GM21381 (cell line): ENCODE results near the gene RAB3B.
A peak's percentile ranks its signal among the peaks of the same experiment; 100 is the strongest.
"Not testable (repeated sequence)": the region's sequence is repeated elsewhere in the genome, so short reads cannot be mapped to it uniquely, and the experiment has no call there.

Experiments used
- ATAC-seq: cut with Tn5 transposase; IDR thresholded peaks from one replicate; pipeline ENCODE4 v1.9.1; 2021; ENCODE audit warnings: mild to moderate bottlenecking, moderate library complexity; ENCODE audit not compliant: unreplicated experiment

RAB3B gene, protein sequence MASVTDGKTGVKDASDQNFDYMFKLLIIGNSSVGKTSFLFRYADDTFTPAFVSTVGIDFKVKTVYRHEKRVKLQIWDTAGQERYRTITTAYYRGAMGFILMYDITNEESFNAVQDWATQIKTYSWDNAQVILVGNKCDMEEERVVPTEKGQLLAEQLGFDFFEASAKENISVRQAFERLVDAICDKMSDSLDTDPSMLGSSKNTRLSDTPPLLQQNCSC

GRCh38 chr1:51990478-51990965 lies at the start of gene RAB3B:
TSS of gene RAB3B (minus strand) at chr1:51990700. CDS start at chr1:51977117, 13,583 bp downstream.
- ATAC-seq = peak; percentile 57

- no peak for ATAC-seq
Observed at GRCh38 chr1:52037909-52038308, 47.4 kb upstream of the RAB3B start.

DNA sequence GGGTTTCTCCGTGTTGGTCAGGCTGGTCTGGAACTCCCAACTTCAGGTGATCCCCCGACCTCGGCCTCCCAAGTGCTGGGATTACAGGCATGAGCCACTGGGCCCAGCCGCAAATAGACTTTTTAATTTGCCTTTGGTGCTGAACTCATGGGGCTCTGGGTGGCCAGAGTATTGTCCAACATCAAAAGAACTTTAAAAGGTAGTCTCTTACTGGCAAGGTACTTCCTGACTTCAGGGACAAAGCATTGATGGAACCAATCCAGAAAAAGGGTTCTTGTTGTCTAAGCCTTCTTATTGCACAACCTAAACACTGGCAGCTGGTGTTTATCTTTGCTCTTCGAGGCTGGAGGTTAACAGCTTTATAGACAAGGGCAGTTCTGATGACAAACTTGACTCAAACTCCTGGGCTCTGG lies 46.9 kb upstream of the RAB3B start:
- ATAC-seq = no peak

DNA sequence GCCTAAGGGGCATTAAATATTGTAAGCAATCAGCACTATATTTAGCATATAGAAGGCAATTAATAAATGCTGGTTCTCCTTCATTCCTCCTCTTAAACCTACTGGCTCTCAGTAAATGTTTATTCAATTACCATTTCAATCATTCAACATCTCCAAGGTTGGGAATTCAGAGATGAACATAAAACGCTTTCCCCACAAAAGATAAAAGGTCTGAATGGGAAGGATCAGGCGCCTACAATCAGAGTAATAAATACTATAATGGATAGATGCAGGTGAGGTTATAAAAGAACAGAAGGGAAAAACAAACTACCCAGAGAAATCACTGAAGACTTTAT lies 43.5 kb upstream of the RAB3B start:
- ATAC-seq = no peak

DNA sequence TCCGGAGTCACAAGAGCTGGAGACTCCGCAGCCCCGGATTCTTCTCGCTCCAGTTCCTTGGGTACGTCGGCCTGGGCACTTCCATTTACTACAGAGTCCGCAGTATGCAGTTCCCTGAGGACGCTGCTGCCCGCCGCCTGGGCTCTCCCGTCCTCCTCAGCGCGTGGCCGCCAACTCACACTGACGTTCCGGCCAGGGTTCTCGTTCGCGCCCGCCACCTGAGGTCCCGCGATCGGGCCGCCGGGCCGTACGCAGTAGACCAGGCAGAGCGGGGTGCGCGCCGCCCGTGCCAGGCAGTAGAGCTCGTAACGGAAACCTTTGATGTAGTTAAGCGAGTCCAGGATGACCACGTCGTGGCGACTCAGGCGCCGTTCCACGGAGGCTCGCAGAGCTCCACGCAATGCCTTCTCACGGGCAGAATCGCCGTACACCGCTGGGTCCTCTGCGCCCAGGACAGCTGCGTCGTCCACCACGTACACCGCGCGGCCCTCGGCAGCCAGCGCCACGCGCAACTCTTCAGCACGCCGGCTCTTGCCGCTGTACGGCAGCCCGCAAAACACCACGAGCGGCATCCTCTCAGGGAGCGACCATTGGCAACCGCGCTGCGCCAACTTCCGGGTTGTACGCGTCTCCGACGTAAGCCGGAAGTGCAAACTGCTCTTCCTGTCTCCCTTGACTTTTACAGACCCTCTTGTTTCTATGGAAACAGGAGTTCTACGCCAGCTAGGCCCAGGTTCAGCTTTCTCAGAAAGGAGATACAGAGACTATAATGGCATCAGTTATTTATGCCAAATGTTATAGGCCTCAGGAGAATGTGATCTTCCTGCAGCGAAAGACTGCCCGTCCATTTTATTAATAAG lies 42.9 kb upstream of the RAB3B start, which contains the start of gene KTI12:
TSS of gene KTI12 (minus strand) at position 621 of the 860 bp plus-strand sequence. CDS start at position 572, 49 bp downstream.
- ATAC-seq = peak; percentile 83

DNA sequence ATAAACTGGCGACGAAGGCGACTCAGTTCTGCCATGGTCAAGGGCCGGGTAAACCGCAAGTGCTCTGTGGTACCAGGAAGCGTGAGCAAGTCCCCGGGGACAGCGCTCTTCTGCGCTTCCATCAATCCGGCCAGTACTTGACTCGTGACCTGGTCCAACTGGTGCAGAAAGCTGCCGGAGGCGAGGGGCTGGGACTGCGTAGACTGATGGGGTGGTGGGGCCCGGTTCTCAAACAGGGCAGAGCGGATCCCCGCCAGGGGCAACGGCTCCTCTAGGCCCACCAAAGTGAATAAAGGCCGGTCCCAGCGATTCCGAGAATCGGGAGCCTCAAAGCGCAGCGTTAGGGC lies 42.3 kb upstream of the RAB3B start:
- peak; percentile 46 for ATAC-seq

DNA sequence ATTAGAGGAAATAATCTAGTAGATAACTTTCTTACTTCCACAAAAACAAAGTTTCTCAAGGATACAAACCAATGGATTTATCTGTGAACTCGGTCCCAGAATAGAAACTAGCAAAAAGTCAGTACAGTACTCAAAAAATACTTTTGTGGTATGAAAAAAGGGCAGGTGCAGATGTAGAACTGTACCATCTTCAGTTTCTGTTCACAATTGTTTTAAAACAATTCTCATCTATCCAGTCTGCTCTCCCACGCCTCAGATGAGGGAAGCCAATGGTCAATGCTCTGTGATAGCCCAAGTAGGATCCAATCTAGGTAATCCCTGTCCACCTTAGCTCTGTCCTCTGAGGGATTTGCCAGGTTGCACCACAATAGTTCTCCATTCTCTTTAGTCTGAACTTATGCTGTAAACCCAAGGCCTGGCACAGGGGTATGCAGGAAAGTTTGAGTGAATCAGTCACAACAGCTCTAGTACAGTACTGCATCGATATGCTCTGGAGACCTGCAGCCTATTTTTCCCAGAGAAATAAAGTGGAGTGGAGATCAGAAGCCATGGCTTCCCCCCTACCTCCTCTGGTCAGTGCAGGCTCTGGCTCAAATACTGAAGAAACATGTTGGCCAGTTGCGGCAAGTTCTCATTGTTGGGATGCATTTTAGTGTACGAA lies 41.8 kb upstream of the RAB3B start:
- peak; percentile 28 for ATAC-seq

DNA sequence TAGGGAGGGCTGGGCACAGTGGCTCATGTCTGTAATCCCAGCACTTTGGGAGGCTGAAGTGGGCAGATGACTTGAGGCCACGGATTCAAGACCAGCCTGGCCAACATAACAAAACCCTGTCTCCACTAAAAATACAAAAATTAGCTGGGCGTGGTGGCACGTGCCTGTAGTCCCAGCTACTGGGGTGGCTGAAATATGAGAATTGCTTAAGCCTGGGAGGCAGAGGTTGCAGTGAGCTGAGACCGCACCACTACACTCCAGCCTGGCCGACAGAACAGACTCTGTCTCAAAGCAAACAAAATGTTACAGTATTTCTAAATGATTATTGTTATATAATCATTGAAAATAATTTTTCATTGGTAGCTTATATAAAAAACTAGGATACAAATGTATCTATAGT lies 38.3 kb upstream of the RAB3B start:
- not testable (repeated sequence) for ATAC-seq

GRCh38 chr1:52028328-52028727 lies 37.8 kb upstream of the RAB3B start:
- ATAC-seq = no peak

DNA sequence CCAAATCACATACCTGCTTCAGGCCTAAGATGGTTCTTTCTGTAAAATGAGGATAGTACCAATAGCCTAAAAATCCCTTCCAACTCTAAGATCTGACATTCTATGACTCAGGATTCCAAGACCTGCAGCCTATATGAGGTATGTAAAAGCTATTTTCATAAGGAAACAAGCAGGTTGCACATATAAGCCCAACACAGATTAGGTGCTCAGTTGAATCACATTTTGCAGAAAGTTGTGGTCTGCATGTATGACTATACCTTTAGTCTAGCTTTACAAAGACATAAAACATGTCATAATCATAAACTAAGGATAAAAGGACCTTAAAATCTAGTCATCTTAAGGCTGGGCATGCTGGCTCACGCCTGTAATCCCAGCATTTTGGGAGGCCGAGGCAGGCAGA lies 35.8 kb upstream of the RAB3B start:
- no peak for ATAC-seq

DNA sequence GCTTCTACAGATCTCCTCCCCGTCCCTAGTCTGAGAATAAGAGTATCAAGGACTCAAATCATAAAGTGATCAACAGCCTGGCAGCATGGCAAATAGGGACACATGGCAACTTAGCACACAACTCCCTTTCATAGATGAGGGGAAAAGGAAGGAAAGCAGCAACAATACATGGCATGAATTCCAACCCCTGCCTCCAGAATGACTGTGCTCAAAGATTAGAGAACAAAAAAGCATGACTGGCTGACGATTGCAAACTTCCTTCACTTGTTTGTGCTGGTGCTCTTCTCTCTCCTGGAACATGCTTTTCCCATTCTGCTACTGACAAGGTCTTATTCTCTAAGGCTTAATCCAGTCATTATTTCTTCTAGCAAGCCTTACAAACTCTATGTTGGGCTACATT lies 31.6 kb upstream of the RAB3B start:
- ATAC-seq = no peak

DNA sequence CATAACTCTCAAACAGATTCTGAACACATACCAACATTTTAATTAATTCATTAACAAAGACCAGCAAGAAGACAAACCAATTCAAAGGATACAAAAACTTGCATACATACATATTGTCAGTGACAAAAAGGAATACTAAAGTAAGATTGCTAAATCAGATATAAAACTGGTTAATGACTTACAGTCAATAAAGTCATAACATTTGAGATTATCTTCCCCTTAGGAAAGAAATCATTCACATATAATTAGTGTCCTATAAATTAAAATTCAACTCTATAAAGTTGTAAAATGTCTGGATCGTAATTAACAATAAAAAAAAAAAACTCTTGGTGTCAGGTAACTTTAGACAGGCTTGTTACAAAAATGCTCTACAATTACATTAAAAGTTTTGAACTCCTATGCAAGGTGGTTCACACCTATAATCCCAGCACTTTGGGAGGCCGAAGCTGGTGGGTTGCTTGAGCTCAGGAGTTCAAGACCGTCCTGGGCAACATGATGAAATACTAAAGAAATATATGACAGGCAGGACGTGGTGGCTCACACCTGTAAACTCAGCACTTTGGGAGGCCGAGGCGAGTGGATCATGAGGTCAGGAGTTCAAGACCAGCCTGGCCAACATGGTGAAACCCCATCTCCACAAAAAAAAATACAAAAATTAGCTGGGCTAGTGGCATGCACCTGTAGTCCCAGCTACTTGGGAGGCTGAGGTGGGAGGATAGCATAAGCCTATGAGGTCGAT lies 17.7 kb upstream of the RAB3B start:
- ATAC-seq = no peak

DNA sequence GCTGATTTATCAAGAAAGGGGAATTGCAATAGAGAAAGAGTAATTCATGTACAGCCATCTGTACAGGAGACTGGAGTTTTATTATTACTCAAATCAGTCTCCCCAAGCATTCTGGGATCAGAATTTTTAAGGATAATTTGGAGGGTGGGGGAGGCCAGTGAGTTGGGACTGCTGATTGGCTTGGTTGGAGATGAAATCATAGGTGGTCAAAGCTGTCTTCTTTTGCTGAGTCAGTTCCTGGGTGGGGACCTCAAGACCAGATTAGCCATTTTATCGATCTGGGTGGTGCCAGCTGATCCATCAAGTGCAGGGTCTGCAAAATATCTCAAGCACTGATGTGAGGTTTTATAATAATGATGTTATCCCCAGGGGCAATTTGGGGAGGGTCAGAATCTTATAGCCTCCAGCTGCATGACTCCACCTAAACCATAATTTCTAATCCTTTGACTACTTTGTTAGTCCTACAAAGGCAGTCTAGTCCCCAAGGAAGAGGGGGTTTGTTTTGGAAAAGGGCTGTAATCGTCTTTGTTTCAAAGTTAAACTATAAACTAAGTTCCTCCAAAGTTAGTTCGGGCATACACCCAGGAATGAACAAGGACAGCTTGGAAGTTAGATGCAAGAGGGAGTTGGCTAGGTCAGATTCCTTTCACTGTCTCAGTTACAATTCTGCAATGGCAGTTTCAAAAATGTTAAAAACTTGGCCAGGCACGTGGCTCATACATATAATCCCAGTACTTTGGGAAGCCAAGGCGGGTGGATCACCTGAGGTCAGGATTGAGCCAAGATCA lies 16.9 kb upstream of the RAB3B start:
- no peak for ATAC-seq

DNA sequence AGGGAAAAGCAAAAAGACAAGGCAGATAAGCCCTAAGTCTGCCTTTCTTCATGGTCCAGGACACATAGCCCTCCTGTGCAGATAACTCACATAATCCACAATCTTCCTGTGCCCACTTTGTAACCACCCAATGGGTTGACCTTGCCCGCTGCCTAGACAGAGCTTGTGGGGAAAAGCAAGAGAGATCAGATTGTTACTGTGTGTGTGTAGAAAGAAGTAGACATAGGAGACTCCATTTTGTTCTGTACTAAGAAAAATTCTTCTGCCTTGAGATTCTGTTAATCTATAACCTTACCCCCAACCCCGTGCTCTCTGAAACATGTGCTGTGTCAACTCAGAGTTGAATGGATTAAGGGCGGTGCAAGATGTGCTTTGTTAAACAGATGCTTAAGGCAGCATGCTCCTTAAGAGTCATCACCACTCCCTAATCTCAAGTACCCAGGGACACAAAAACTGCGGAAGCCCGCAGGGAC lies 15.6 kb upstream of the RAB3B start:
- not testable (repeated sequence) for ATAC-seq

GRCh38 chr1:52005548-52005947 lies 15.0 kb upstream of the RAB3B start:
- ATAC-seq = not testable (repeated sequence)

DNA sequence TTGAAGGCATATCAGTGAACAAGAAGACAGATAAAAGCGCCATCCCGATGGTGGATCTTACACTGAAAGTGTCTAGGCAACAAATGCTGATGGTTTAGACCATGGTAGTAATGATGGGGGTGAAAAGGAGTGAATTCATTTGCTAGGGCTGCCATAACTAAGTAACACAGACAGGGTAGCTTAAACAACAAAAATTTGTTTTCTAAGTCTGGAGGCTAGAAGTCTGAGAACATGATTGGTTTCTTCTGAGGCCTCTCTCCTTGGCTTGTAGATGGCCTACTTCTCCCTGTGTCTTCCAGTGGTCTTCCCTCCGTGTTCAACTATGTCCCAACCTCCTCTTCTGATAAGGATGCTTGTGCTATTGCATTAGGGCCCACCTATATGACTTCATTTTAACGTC lies 13.4 kb upstream of the RAB3B start:
- ATAC-seq = no peak

DNA sequence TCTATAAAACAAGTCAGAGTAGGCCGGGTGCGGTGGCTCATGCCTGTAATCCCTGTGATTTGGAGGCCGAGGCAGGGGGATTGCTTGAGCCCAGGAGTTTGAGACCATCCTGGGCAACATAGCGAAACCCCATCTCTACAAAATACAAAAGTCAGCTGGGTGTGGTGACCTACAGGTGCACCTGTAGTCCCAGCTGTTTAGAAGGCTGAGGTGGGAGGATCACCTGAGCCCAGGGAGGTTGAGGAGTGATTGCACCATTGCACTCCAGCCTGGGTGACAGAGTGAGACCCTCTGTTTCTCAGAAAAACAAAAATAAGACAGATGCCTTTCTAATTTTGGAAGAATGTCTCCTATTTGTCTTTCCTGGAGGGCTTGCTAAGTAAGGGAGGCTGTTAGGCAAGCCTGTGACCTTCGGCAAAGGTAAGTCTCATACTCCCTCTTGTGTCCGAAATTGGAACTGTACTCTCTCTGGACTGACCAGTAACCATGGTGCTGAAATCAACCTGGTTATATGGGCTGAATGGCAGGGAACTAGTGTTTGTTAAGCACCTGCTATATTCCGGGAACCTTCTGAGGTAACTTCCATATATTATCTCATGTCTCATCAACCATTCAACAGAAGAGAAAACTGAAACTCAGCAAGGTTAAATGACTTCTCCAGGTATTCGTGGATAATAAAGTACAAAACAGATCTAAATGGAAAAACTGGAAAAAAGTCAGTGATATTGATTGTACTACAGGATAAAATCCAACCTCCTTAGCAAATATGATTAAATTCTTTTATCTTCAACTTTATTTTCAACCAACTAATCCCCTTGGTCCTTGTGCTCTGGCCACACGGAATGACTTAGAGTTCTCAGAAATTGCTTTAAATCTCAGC lies 11.8 kb upstream of the RAB3B start:
- ATAC-seq = no peak

- ATAC-seq = no peak
Observed at GRCh38 chr1:51998701-51999100, 8.2 kb upstream of the RAB3B start.

- no peak for ATAC-seq
Observed at GRCh38 chr1:51997974-51998382, 7.5 kb upstream of the RAB3B start.
